Body of pancreas (tissue), 4 donors: ENCODE data around the gene PCYOX1L. TPM values are rescaled to one million over a fixed set of nuclear protein-coding genes. Genes with fewer than 3 reads are reported as not detected.

Source experiments
- ATAC-seq: fragments of 150-250 bp; one replicate; pipeline ENCODE4 v1.9.1; 2016
- DNase-seq, 4 donors: peaks; one replicate each; pipeline ENCODE4 v3.0.0-alpha.2; 2019
- H3K27ac ChIP-seq, 4 donors: fragments of 200-600 bp; sonication (generic); 1 replicate in 3 of 4; 2 replicates in 1 of 4; pipeline versions ENCODE4 v1.5.1 to v1.6.1; 2016 to 2019; ENCODE audit warnings: mild to moderate bottlenecking in 1 of 4, mixed read lengths in 1 of 4, moderate library complexity in 1 of 4
- H3K27me3 ChIP-seq, 2 donors: fragments of 200-600 bp; sonication (generic); one replicate each; pipeline ENCODE4 v1.6.0; 2016; ENCODE audit warnings: mild to moderate bottlenecking in 1 of 2
- H3K36me3 ChIP-seq, 2 donors: fragments of 200-600 bp; sonication (generic); replicated peaks in 1 of 2; 2 replicates each; pipeline ENCODE4 v1.5.1; 2016; ENCODE audit warnings: low read depth in 2 of 2; ENCODE audit not compliant: insufficient read depth in 1 of 2
- H3K4me1 ChIP-seq: fragments of 200-600 bp; sonication (generic); one replicate; pipeline ENCODE4 v1.6.0; 2016
- H3K4me3 ChIP-seq, 2 donors: fragments of 200-600 bp; sonication (generic); 1 replicate in 1 of 2; 2 replicates in 1 of 2; pipeline ENCODE4 v1.5.1; 2016 to 2019
- H3K9me3 ChIP-seq, 3 donors: fragments of 200-600 bp; sonication (generic); 1 replicate in 2 of 3; 2 replicates in 1 of 3; pipeline ENCODE4 v1.5.1; 2016
- POLR2A ChIP-seq, 3 donors: fragments of 450-650 bp; IDR thresholded peaks; one replicate each; pipeline ENCODE4 v1.6.1; 2016; ENCODE audit warnings: antibody characterized with exemption in 3 of 3, mild to moderate bottlenecking in 2 of 3
- WGBS, 2 donors: methylation state at CpG; one replicate each; pipeline ENCODE4 v1.1.5; 2017; 5-methylcytosine and 5-hydroxymethylcytosine counted together
- intact Hi-C: fragments of 100-400 bp; cut with DNase I; formaldehyde crosslinking; loops from one replicate; pipeline ENCODE4 v1.15.1; 2023
- total RNA-seq, 2 donors: library from RNA; depleted of rRNA; stranded (reverse); fragments of >200 nt; gene quantifications; one replicate each; pipeline ENCODE4 v1.1.0, GENCODE V29; 2016
- TF ChIP-seq, protein P1 (sequence below), 7 experiments: fragments of 450-650 bp in 4 of 7; fragments of 200-600 bp in 3 of 7; sonication (generic) in 3 of 7; IDR thresholded peaks; one replicate each; pipeline ENCODE4 v1.5.1; 2016 to 2019; ENCODE audit warnings: antibody characterized with exemption in 7 of 7

Gene PCYOX1L
- total RNA-seq, 2 donors from 2014 or later = 3.9 to 5.6 TPM

DNA sequence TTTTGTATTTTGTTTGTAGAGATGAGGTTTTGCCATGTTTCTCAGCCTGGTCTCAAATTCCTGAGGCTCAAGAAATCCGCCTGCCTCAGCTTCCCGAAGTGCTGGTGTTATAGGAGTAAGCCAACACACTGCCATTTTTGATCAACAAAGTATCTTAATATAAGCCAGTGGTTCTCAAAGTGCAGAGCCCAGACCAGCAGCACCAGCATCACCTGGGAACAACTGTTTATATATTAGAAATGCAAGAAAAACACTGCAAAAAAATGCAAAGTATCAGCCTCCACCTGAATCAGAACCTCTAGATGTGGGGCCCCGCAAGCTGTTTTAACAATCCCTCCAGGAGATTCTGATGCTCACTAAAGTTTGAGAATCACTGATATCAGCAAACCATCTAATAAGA is 15.1 kb downstream of the PCYOX1L start:
- ATAC-seq (no peak), DNase-seq (no peak)
- Histone ChIP-seq H3K9me3 (no peaks in the 10 kb centered on the region), H3K27me3 (no peaks in the 10 kb centered on the region), H3K27ac (no peak overlapping the region), H3K4me1 (peaks cover 13% of the 10 kb centered on the region), H3K4me3 (no peak overlapping the region), H3K36me3 (no peaks in the 10 kb centered on the region)
- intact Hi-C loops = no loop called here
- 79 to 86% methylated on average over 3 of the region's 3 CpGs for WGBS, 2 donors
- TF ChIP-seq, protein P1, sequence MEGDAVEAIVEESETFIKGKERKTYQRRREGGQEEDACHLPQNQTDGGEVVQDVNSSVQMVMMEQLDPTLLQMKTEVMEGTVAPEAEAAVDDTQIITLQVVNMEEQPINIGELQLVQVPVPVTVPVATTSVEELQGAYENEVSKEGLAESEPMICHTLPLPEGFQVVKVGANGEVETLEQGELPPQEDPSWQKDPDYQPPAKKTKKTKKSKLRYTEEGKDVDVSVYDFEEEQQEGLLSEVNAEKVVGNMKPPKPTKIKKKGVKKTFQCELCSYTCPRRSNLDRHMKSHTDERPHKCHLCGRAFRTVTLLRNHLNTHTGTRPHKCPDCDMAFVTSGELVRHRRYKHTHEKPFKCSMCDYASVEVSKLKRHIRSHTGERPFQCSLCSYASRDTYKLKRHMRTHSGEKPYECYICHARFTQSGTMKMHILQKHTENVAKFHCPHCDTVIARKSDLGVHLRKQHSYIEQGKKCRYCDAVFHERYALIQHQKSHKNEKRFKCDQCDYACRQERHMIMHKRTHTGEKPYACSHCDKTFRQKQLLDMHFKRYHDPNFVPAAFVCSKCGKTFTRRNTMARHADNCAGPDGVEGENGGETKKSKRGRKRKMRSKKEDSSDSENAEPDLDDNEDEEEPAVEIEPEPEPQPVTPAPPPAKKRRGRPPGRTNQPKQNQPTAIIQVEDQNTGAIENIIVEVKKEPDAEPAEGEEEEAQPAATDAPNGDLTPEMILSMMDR (IDR thresholded peaks at IDR 0.05) = no peak
- no peak for TF ChIP-seq POLR2A (IDR thresholded peaks at IDR 0.05)

- intact Hi-C loops = no loop called here
- no peak for TF ChIP-seq POLR2A (IDR thresholded peaks at IDR 0.05)
- TF ChIP-seq, protein P1 (IDR thresholded peaks at IDR 0.05) = no peak
- no peak for DNase-seq
These were observed 16.5 kb downstream of the PCYOX1L start for GRCh38 chr5:149374303-149374702.

DNA sequence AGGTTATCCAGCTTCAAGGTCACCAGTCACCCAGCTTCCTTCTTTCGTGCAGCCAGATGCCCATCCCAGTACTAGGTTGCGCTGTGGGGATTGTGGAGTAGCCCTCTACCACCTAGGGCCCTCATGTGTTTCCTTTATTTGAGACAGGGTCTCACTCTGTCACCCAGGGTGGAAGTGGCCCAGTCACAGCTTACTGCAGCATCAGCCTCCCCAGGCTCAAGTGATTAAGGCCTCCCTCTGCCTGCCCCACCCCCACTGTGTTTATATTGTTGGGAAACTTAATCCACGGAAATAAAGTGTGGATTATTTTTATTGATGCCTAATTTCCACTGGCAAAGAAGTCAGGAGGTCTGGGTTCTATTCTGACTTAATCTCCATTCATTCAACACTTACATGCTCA is 17.0 kb downstream of the PCYOX1L start:
- H3K4me1 ChIP-seq = peaks cover 13% of the 10 kb centered on the region
- WGBS, 2 donors = 76 to 77% methylated on average over 3 of the region's 3 CpGs
- ATAC-seq = no peak
- no peaks in the 10 kb centered on the region for H3K27me3 ChIP-seq
- H3K9me3 ChIP-seq = no peaks in the 10 kb centered on the region
- H3K36me3 ChIP-seq = no peaks in the 10 kb centered on the region
- no peak overlapping the region for H3K27ac ChIP-seq
- no peak for DNase-seq
- intact Hi-C loops = no loop called here
- no peak for TF ChIP-seq POLR2A (IDR thresholded peaks at IDR 0.05)
- TF ChIP-seq, protein P1 (IDR thresholded peaks at IDR 0.05) = no peak
- H3K4me3 ChIP-seq = no peak overlapping the region

More at GRCh38 chr5:149374303-149374702, 16.5 kb downstream of the PCYOX1L start:
- no peaks in the 10 kb centered on the region for H3K27me3 ChIP-seq
- WGBS, 2 donors = 92 to 94% methylated on average over 18 to 20 of the region's 20 CpGs
- no peak overlapping the region for H3K4me3 ChIP-seq
- no peaks in the 10 kb centered on the region for H3K36me3 ChIP-seq
- H3K9me3 ChIP-seq = no peaks in the 10 kb centered on the region
- no peak overlapping the region for H3K27ac ChIP-seq
- no peak for ATAC-seq
- H3K4me1 ChIP-seq = peaks cover 13% of the 10 kb centered on the region

DNA sequence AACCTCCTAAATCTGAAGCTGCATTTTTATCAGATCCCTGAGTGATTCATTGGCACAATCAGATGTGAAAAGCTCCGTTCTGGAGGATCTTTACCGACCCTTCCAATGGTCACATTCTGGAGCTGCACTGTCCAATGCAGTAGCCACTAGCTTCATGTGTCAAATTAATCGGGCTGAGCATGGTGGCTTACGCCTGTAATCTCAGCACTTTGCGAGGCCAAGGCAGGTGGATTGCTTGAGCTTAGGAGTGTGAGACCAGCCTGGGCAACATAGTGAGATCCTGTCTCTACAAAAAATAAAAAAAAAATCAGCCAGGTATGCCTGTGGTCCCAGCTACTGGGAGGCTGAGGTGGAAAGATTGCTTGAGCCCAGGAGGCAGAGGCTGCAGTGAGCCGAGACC is 17.6 kb downstream of the PCYOX1L start:
- Histone ChIP-seq H3K4me1 (peaks cover 13% of the 10 kb centered on the region), H3K27ac (no peak overlapping the region), H3K36me3 (no peaks in the 10 kb centered on the region), H3K9me3 (no peaks in the 10 kb centered on the region), H3K4me3 (no peak overlapping the region), H3K27me3 (no peaks in the 10 kb centered on the region)
- no peak for TF ChIP-seq POLR2A (IDR thresholded peaks at IDR 0.05)
- TF ChIP-seq, protein P1 (IDR thresholded peaks at IDR 0.05) = no peak
- DNase-seq (no peak), ATAC-seq (no peak)
- intact Hi-C loops = no loop called here
- WGBS, 2 donors = 88 to 89% methylated on average over 6 of the region's 6 CpGs

- WGBS, 2 donors = 94 to 96% methylated on average over 7 to 12 of the region's 12 CpGs
- no peak overlapping the region for H3K27ac ChIP-seq
- H3K27me3 ChIP-seq = no peaks in the 10 kb centered on the region
- H3K4me3 ChIP-seq = no peak overlapping the region
- DNase-seq = no peak
- no peak for TF ChIP-seq POLR2A (IDR thresholded peaks at IDR 0.05)
- TF ChIP-seq, protein P1 (IDR thresholded peaks at IDR 0.05) = no peak
- intact Hi-C loops = no loop called here
- H3K36me3 ChIP-seq = no peaks in the 10 kb centered on the region
- H3K4me1 ChIP-seq = peaks cover 9% of the 10 kb centered on the region
- H3K9me3 ChIP-seq = no peaks in the 10 kb centered on the region
- ATAC-seq = no peak
These were observed 18.3 kb downstream of the PCYOX1L start for GRCh38 chr5:149376104-149376503.
